Amniotic epithelial cell (primary cell): ENCODE results near the gene PRKCZ.
"Not testable (repeated sequence)": the region's sequence is repeated elsewhere in the genome, so short reads cannot be mapped to it uniquely, and the experiment has no call there.

Experiments used
- DNase-seq: peaks from one replicate; pipeline ENCODE4 v3.0.0-alpha.2; 2010; ENCODE audit warnings: low read depth

PRKCZ gene

DNA sequence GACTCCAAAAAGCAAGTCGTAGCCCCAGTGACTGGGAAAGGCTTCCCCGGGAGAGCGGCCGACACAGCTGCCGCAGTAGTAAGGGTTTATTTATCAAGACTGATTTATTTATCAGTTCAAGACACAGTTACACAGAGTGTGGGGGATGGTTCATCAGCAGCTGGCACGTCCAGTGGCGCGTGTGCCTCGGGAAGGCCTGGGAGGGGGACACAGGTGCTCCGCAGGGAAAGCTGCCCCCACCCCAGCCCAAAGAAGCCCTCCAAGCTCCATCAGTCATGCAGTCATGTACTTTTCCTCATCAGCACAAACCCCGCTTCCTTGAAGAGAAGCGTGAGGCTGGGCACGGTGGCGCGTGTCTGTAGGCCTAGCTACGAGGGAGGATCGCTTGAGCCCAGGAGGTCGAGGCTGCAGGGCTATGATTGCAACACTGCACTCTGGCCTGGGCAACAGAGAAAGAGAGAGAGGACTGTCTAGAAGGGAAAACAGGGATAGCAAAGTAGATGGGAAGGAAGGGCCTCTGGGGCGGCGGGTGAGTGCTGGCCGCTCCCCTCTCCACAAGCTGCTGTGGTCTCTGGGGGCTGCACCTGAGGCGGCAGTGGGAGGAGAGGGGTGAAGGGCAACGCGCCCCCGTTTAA is 53.2 kb downstream of the PRKCZ start:
- no peak for DNase-seq

DNA sequence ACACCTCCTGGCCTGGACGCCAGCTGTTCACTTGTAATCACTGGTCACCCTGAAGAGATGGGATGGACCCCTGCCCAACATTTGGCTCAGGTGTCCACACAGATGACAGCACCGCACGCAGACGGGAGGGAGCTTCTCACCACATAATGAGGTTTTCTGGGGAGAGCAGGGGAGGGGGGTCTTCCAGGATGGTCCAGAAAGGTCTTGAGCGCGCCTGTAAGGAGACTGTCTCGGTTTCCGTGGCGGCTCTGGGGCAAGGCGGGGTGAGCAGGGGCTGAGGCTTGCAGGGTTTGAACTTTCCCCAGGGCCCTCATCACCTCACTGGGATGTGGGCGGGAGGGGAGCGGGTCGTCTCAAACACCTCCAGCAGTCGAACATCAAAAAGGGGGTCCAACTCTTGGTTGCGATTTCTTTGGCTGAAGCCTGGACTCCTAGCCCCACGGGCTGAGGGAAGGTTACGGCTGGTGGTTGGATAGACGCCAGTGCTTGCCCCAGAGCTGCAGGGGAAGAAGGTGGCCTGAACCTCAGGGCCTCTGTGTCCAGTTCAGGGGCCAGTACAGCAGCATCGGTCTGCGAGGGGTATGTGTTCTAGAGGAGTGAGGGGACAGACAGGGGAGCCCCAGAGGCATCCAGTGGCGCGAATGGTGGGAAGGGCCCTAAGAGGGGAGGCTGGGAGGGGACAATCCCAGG is 53.8 kb downstream of the PRKCZ start:
- DNase-seq: no peak

DNA sequence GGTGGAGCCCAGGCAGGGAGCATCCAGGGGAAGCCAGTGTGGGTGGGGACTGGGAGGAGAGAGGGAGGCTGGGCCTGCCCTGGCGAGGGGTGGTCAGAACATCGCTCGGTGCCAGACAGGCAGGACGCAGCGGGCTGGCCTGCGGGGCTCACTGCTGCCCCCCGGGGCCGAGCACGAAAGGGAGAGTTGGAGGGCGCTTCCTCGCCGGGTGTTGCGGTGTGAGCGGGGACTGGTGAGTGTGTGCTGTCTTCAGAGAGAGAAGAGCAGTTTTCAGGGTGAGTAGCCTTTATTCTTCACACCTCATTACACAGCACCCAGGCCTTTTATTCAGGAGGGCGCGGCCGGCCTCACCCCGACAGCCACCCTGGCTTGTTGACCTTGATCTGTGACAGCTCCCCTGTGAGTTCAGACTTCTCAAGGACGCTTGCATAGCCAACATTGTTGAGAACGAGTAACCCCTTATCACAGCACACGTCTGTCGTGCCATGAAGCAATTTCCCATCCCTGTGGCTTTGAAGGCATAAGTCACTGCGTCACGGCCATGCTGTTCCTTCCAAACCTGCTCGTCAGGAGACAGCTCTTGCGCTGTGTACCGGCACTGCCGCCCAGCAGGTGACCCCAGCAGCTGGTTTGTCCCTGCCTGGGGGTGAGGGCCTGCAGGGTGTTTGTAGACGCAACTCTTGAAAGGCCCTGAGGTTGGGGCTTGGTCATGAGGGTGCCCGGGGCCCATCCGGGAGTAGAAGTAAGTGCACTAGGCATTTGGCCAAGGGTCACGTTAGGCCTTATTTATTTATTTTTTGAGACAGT is 54.6 kb downstream of the PRKCZ start:
- DNase-seq: no peak

DNA sequence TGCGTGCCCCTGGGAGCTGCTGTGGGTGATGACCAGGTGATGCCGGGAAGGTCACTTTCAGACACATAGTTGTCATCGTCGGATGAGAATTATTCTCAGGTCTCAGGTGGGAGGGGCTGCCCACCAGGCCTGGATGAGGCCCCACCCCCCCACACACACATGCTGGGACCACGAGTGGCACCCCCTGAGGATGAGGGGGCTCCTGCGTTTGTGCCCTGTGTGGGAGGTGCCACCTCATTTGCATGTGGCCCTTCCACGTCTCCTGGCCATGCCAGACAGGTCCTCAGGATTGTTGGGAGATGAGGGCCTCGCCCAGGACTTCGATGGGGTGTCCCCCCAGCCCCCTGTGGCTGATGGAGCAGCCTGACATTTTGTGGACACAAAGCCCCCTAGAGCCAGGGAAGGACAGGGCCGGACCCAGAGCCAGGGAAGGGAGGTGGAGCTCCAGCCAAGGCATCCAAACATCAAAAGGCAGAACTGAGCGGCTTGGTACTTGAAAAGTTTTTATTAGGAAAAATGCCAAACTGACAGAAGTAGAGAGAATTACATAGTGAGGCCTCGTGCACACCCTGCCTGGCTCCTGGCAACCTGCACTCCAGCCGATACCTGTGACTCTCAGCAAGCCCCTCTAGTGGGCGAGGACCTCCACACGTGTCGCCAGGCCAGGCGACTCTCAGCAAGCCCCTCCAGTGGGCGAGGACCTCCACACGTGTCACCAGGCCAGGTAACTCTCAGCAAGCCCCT is 55.7 kb downstream of the PRKCZ start:
- no peak for DNase-seq

DNA sequence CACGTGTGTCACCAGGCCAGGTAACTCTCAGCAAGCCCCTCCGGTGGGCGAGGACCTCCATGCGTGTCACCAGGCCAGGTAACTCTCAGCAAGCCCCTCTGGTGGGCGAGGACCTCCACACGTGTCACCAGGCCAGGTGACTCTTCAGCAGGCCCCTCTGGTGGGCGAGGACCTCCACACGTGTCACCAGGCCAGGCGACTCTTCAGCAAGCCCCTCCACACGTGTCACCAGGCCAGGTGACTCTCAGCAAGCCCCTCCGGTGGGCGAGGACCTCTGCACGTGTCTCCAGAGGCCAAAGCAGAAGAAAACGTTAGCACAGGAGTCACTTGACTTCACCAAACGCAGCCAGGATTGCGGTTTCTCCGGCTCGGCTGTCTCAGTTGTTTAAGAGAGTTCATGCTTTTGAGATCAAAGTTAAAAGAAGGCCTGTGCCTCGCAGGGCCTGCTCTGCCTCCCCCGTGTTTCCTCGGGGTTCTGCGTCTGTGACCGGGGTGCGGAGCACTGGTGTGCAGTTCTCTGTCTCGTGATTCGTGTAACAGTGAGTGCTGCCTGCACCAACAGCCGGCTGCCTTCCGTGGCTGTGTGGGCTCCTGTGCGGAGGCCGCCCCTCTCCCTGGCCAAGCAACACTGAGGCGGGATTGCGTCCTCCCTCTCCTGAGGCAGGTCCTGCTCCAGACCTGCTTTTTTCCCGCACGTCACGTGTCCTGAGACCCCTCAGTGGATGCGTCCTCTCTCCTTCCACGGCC is 56.6 kb downstream of the PRKCZ start:
- DNase-seq: no peak

DNA sequence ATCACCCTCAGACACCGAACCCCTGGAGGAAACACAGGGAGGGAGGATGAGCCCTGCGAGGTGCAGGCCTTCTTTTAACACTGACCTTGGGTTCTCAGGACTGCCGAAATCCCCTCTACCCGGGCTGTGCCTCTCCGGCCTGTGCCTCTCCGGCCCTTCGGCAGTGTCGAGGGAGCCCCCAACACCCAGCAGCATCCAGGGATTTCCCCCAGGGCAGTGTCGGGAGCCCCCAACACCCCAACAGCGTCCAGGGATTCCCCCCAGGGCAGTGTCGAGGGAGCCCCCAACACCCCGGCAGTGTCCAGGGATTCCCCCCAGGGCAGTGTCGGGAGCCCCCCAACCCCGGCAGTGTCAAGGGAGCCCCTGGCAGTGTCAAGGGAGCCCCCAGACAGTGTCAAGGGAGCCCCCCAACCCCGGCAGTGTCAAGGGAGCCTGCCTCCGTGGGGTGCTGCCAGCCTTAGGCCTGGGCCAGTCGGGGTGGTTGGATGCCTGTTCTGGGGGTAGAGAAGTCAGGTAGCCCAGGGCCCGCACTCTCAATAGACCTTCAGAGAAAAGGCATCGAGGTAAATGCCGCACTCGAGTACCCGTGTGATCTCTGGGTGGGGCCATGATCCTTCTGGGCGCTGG is 57.5 kb downstream of the PRKCZ start:
- DNase-seq: no peak

DNA sequence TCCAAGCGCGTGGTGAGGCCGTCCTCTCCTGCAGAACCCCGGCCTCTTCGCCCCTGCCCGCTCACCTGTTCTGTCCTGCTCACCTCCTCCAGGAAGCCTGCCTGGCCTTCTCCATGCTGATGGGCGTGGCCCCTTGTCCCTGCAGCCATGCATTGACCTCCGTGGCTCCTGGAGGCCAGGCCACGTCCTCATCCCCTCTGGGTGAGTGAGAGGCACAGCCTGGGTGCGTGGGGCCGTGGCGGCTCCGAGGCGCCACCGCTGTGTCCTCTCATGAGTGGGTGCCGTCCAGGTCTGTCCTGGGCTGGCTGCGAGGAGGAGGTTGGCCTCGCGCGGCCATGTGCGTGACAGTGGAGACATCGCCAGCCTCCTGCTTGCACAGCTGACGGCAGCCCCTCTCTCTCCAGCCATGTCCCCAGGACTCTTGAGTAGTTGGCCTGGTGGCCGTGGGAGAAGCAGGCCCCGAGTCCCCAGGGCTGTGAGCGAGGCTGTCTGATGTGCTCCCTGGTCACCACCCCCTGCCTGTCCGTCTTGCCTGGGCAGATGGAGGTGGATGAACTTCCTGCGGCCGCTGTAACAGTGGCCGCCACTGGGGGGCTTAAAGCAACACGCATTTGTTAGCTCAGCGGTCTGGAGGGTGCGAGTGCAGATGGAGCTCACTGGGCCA is 58.1 kb downstream of the PRKCZ start:
- DNase-seq: peak; percentile 13

DNA sequence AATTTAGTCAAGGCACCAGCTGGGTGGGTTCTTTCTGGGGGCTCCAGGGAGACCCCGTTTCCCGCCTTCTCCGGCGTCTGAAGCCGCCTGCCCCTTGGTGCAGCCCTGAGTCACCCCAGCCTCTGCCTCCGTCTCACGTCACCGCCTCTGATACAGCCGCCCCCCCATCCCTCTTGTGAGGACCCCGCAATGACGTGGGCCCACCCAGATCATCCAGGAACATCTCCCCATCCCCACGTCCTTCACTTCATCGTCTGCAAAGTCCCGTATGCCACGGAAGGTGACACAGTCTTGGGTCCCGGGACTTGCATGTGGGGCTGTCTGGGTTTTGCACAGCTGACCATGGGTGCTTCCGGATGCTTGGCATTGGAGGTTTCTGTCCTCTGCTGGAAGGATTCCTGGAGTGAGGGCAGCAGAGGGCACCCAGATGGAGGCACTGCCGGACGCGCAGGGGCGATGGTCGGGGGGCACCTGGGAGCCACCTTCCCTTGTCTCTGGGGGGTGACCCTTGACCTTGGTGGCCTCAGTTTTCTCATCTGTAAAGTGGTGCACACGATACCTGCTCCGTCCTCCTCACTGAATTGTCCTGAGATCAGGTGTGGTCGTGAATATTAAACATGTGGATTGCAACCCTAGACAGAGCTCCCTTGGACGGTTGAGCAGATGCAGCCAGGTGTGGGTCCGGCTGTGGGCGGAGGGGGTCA is 58.8 kb downstream of the PRKCZ start:
- no peak for DNase-seq

DNA sequence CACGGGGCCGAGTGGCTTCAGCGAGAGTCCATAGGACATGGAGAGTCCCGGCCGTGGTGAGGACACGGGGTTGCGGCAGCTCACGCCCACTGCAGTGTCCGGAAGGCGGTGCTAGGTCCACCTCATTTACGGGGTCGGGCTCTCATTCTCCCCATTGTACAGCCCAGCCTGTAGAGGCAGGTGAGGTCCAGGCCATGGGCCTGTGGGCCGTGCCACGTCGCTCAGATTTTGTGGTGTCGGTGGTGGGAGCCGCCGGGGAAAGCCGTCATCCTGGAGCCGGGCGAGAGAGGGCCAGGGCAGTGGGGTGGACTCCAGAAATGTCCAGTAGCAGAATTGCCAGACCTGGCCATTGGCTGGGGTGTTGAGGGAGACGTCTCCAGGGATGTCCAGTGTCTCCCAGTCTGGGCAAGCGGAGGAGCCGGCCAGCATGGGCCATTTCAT is 59.4 kb downstream of the PRKCZ start:
- DNase-seq: no peak

DNA sequence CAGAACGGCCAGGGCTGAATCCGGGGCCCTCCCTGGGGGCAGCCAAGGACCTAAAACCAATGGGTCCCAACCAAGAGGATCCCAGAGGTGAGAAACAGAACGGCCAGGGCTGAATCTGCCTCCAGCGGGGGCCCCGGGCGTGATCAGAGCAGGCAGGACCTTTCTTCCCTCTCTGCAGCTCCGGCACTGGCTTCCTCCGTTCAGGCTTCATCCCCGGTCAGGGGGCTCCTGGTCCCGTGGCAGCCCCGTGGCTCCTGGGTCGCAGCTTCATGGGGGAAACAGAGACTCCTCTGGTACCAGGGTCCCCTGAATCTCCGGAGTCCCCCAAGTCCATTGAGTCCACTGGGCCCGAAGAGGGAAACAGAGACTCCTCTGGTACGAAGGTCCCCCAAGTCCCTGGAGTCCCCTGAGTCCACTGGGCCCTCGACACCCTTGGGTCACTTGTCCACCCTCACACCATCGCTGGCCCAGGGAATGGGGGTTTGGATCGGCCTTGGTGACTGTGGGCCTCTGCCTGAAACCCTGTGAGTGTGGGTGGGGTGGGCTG is 60.1 kb downstream of the PRKCZ start:
- DNase-seq: no peak

DNA sequence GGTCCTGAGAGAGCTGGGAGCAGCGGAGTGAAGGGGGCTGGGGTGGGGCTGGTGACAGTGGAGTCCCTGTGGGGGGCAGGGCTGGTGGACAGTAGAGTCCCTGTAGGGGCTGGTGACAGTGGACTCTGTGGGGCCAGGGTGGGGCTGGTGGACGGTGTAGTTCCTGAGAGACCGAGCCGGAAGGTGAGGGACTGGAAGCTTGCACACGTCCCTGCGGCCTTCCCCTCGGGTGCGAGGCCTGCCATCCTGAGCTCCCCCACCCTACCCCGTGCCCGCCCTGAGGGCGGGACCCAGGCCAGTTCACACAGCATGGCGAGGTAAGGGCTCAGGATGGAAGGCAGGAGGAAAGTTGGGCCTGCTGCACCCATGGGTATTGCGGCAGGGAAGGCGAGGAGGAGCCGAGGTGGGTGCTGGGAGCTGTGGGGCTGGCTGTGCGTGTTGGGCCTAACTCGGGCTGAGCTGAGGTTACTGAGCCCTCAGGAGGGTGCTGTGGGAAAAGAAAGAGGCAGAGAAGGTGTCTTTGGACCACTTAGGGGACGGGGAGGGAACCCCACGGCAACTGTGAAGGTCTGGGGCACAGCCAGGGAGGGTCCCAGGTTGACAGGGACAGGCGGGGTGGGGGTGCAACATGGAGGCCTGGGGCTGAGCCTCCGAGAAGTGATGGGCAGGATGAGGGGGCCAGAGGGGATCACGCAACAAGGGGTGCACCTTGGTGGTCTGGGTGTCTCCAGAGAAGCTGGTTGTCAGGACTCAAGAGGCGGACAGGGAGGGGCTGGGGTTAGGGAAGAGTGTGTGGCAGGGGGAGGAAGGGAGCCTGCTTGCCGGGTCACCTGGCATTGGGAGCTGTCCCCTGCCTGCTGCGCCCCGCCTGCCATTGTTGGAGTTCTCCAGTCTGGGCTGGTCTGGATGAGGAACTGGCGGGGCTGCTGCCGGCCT is 60.8 kb downstream of the PRKCZ start:
- DNase-seq: no peak

DNA sequence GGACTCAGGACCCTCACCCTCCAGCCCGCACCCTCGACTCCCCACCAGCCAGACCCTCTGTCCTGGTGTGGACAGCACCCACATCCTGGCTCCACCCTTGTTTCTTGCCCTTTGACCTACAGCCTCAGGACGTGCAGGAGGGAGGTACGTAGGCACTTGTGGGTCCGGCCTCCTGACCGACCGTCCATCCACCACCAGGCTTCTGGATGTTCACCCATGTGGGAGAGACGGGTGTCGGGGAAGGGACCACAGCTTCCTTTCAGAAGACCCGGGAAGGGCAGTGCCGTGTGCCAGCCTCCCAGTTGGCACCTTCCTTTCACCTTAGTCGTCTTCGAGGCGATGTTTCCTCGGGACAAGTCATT is 61.4 kb downstream of the PRKCZ start:
- DNase-seq: no peak

DNA sequence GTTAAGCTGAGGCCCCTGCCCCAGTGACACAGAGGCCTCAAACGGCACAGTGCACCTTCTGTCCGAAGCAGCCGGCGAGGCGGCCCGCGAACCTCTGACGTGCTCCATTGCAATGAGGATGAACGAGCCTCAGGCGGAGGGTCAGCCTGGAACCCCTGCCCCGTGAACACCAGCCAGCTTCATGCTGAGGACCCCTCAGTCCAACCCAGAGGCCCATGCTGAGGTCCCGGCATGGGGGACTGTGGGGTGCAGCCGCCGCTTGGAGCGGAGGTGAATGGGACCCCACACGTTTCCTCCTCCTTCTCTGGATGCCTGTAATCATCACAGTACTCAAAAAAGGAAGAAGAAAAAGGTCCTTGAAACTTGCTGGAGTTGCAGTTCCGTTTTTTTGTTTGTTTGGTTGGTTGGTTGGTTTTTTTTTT is 62.1 kb downstream of the PRKCZ start:
- DNase-seq: no peak

DNA sequence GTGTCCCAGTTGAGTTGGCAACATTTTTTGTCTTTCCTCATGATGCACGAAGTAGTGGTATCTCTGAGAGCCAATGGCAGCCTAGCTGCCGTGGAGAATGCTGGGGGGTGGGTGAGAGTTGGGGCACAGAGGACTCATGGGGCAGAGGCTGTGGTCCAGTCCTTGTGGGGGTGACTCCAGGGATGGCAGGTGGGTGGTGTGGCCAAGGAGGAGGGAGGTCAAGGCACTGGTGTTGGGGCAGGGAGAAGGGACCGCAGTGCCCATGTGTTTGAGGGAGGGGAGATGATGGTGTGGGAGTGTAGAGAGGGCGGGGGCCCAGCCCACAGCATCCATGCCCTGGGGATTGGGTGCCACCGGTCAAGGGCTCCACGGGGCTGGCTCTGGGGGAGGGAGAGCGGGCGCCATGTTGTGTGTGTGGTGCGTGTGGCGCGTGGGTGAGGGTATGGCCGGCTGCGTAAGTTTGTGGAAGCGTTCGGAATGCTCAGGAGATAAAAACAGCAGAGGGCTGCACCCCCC is 63.5 kb downstream of the PRKCZ start:
- no peak for DNase-seq

DNA sequence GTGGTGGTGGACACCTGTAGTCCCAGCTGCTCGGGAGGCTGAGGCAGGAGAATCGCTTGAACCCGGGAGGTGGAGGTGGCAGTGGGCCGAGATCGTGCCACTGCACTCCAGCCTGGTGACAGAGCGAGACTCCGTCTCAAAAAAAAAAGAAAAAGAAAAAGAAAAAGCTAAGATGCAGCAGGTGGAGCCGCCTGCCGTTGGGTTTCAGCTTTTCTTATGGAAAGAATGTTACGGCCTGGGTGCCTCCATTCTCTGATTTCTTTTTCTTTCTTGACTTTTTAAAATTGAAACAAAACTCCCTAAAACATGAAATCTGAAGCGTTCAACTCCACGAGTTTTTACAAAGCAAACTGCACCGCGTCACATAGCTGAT is 64.4 kb downstream of the PRKCZ start:
- DNase-seq: not testable (repeated sequence)

DNA sequence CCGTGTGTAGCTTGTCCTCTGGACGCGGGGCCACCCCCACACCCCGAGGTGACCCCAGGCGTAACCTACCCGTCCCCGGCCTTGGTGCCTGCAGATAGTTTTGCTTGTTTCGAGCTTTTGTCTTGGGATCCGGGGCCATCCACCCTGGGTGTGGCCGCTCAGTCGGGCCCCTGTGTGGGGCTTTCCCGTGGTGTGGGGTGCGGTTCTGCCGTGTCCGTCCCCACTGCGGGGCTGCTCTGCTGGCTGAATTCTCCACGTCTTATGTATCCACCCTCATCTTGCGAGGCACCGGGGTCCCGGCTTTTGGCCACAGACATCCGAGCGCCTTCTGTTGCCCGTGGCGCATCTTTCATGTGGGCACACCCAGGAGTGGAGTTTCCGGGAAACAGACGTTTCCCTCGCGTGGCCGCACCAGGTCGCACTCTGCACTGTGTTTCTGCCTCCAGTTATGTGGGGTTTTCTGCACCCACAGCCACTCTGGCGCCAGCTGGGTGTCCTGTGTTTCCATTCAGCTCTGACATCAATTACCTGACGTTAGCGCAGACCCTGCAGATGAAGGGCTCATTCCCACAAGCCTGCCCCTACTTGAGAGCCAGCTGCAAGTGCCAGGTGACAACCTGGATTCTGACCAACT is 64.9 kb downstream of the PRKCZ start:
- no peak for DNase-seq

DNA sequence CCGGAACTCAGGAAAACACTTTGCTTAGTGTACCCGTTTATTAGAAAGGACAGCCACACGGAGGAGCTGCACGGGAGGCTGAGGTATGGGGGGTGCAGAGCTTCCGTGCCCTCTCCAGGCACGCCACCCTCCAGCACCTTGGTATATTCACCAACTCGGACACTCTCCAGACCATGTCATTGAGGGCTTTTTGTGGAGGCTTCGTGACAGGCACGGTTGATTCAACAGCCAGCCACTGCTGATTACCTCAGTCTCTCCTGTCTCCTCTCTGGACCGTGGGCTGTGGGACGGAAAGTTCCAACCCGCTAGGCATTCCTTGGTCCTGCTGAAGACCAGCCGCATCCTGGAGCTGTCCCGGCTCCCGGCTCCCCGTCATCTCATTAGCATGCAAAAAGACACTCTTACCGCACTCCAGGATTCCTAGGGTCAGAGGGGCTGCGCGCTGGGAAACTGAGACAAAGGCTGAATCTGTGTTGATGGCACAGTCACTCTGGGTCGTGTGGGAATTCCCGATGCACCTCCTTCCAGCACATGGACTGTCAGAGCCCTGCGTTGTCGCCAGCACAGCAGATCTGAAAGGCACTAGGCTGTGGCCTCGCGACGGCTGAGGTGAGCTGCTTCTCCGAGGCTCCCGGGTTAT is 65.6 kb downstream of the PRKCZ start:
- no peak for DNase-seq
